HG02884 (cell line): Measurements from ENCODE around the gene CDCA3.

ENCODE experiments used
- ATAC-seq: cut with Tn5 transposase; IDR thresholded peaks from one replicate; pipeline ENCODE4 v1.9.1; 2021; ENCODE audit warnings: mild to moderate bottlenecking, moderate library complexity; ENCODE audit not compliant: unreplicated experiment

The CDCA3 gene

DNA sequence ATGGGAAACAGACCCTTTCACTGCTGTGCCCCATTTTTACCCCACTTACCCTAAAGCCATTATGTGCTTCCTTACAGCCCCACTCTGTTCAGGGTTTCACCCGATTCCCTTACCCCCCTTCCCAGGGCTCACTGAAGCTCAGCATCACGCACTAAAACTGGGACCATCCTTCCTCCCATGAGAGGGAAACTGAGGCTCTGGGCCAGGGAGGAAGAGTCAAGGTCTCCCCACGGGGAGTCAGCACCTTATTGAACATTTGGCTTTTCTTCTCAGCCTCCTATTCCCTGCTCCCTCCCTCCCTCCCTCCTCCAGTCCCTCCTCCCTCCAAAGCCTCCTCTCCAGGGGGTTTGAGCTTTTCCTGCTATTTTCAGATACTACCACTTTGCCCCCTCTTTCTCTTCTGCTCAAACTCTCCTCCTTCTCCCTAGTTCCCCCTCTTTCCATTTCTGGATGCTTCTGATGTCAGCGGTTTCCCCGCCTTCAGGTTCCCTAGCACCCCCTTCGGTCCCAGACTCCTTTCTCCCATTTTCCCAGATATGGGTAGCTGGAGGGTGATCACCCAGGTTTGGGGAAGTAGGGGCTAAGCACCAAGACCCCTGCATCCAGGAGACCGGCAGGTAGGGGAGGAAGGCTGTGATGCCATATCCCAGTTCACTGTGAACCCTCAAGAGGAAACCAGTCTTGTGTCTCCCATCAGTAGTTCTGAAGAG lies 28.5 kb downstream of the CDCA3 start:
- ATAC-seq = no peak

DNA sequence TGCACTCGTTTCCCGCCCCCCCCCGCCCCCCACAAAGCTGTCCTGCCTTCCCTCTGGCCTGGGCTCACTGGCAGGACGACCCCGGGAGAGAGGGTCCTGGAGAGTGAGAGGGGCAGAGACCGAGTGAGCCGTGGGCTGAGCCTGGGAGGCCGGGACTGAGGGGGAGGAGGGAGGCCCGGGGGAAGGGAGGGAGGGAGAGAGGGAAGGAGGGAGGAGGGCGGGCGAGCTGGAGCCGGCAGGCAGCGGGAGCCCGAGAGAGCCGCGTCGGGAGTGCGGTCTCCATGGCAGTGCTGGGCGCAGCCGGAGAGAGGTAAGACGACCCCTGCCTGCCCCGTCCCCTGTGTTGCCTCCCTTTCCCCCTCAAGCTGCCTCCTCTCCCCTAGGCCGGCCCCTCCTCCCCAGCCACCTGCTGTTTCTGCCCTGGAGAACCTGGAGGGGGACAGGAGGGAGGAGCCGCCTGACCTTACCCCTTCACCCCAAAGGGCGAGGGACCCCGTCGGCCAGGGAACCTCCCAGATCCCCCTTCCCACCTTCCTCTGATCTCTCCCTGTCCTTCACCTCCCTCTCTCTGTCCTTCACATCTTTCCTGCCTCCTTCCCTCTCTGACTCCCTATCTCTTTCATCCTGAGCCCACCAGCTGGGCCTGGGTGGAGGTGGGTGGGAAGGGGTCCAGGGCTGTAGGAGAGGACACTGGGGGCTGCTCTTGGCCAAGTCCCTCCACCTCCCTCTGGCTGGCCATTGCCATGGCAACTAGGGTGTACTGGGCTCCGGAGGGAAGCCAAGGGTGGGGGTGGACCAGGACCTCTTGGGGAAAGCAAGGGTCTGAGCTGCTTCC lies 29.3 kb downstream of the CDCA3 start, which contains the start of gene GPR162:
GPR162 (plus strand) TSS at position 231 of the 835 bp plus-strand sequence. CDS start 2,078 bp downstream, outside the sequence.
- ATAC-seq = no peak

DNA sequence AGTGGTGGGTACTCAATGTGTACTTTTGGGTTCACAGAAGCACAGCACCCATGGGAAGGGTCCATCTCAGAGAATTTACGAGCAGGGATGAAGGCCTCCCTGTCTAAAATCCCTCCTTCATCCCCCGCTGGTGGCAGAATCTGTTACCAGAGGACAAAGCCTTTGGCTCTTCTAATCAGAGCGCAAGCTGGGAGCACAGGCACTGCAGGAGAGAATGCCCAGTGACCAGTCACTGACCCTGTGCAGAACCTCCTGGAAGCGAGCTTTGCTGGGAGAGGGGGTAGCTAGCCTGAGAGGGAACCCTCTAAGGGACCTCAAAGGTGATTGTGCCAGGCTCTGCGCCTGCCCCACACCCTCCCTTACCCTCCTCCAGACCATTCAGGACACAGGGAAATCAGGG lies 30.9 kb downstream of the CDCA3 start:
- ATAC-seq = no peak

DNA sequence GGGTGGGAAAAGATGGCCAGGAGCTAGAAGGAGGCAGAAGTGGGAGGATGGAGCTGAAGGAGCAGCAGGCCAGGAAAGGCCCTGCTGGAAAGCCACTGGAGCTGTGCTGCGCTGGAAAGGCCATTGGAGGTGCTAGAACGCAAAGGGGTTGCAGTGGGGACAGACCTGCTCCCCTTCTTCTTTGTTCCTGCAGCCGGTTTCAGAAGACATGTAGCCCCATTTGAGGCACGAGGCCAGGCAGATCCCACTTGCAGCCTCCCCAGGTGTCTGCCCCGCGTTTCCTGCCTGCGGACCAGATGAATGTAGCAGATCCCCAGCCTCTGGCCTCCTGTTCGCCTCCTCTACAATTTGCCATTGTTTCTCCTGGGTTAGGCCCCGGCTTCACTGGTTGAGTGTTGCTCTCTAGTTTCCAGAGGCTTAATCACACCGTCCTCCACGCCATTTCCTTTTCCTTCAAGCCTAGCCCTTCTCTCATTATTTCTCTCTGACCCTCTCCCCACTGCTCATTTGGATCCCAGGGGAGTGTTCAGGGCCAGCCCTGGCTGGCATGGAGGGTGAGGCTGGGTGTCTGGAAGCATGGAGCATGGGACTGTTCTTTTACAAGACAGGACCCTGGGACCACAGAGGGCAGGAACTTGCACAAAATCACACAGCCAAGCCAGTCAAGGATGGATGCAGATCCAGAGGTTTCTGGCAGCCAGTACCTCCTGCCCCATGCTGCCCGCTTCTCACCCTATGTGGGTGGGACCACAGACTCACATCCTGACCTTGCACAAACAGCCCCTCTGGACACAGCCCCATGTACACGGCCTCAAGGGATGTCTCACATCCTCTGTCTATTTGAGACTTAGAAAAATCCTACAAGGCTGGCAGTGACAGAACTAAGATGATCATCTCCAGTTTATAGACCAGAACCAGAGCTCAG lies 31.7 kb downstream of the CDCA3 start:
- no peak for ATAC-seq

DNA sequence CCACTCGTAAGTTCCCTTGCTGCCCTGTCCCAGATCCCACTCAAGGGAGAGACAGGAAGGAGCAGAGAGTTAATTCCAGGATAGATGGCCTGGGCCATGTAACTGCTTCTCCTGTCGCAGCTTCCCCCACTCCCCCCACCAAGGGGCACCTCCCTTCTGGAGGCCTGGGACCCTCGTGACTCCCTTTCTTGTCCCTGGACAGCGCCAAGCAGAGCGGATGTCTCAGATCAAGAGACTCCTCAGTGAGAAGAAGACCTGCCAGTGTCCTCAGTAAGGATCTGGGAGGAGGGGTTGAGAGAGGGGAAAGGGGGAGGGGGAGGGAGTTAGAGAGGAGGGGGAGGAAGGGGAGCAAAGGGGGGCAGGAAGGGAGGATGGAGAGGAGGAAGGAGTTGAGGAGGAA lies 32.4 kb downstream of the CDCA3 start:
- ATAC-seq = no peak

DNA sequence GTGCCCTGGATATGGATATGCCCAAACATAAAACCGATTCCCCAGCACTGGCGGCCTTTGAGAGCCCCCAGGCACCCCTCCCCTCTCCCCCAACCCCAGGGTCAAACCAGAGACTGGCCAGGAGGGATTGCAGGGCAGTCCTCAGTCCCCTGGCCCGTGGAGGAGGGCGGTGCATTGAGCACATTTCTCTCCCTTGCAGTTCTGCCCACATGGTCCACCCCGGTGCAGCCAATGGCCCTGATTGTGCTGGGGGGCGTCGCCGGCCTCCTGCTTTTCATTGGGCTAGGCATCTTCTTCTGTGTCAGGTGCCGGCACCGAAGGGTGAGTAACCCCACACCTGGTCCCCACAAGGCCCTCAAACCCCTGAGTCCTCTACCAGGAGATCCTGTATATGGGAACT lies 32.9 kb downstream of the CDCA3 start:
- no peak for ATAC-seq

DNA sequence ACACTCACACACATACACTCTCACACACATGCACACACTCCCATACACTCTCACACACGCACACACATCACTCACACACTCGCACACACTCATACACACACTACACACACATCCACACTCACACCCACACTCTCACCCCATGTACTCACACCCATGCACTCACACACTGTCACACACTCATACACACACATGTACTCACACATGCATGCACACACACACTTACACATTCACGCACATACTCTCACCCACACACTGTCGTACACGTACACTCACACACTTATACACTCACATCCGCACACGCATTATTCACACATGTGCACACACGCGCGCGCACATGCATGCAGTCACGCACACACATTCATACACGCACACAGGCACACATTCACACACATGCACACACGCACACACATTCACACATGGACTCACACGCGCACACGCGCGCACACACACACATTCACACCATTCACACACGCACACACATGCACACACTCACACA lies 33.4 kb downstream of the CDCA3 start:
- no peak for ATAC-seq

DNA sequence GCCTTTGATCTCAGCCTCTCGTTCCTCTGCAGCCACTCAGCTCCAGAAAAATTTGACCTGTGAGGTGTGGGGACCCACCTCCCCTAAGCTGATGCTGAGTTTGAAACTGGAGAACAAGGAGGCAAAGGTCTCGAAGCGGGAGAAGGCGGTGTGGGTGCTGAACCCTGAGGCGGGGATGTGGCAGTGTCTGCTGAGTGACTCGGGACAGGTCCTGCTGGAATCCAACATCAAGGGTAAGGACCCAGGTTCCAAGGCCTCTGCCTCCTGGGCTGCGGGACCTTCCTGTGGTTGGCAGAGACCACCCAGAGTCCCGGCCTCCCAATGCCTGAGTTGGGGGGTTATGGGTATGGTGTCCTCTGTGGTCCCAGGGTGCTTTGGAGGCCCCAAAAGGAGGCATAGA lies 34.0 kb downstream of the CDCA3 start:
- no peak for ATAC-seq

DNA sequence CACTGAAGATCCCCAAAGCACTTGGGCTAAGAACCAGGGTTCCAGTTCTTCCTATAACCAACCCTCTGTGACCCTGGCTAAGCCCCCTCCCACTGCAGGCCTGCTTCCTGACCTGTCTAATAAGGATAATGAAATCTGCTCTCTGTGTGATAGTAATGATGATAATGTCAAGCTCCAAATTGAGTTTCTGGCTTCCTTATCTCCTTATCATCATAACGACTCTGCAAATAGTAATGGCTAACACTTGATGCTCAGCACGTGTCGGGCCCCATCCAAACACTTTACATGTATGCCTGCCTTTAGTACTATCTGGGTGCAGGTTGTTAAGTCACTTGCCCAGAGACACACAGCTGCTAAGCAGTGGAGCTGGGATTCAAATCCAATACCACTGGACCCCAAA lies 34.5 kb downstream of the CDCA3 start:
- no peak for ATAC-seq

DNA sequence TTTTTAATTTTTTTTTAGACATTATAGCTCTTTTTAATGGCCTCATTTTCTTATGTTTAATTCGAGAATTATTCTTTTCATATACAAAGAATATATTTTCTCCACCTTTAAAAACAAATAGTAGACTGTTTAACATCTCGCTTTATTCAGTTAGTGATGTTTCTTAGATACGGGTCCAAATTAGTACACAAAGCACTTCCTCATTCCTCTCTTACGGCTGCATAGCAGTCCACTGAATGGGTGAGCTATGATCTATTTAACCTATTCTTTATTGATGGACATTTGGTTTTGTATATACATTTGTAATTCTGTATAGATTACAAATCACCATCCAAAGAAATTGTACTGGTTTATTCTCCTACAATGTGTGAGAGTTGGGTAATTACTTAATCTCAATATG lies 37.7 kb downstream of the CDCA3 start:
- ATAC-seq = no peak

DNA sequence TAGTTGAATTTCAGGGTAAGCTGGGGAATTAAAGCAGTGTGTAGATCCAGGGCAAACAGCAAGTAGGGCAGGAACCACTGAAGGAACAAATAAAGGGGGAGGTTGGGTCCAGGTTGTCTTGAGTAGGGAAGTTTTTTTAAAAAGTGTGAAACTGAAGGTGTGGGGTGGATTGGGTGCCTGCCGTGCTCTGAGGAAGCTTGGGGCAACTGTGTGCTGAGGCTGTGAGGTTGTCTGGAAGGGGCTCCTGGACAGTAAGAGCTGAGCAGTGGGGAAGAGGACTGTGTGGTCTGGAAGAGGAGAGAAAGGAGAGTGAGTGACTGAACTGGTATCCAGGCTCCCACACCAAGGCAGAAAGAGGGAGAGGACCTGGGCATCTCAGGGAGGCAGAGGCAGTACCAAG lies 40.3 kb downstream of the CDCA3 start:
- ATAC-seq = no peak

DNA sequence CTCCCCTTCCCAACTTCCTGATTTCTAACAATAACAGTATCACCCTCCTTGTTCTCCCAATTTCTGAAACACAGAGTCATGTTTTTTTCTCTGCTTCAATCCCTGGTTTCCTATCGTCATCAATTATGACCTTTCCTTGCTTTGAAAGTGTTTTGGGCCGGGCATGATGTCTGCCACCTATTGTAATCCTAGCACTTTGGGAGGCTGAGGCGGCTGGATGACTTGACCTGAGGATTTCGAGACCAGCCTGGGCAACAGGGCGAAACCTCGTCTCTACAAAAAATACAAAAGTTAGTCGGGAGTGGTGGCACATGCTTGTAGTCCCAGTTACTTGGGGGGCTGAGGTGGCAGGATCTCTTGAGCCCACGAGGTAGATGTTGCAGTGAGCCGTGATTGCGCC lies 42.0 kb downstream of the CDCA3 start:
- ATAC-seq = no peak

DNA sequence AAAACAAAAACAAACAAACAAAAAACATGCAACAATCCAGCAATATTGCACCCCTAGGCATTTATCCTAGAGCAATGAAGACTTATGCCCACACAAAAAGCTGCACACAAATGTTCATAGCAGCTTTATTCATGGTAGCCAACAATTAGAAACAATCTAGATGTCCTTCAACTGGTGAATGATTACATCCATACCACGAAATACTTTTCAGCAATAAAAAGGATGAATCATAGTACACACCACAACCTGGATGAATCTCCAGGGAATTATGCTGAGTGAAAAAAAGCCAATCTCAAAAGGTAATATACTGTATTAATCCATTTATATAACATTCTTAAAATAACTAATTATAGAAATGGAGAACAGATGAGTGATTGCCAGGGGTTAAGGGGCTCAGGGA lies 43.9 kb downstream of the CDCA3 start:
- ATAC-seq = no peak

DNA sequence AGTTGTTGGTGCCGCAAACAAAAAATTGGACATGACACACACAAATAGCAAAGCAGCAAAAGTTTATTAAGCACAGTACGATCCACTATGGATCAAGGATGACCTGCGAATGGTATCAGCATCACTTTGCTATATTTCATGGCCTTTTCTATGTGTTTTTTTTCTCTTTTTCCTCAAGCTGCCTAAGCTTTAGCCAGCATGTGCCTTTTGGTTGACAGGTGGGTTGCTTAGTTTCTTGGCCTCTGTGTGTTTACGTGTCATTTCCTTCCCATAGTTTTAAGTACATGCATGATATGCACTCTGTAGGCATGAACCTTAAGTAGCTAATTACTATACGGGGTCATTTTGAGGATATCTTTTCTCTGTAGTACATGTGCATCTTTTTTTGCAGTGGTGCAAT lies 51.9 kb downstream of the CDCA3 start:
- ATAC-seq = no peak
